IMR-90 (cell line): ENCODE data around the gene USP10. TPM values are rescaled to one million over a fixed set of nuclear protein-coding genes. Genes with fewer than 3 reads are reported as not detected.

ENCODE experiments used
- ATAC-seq: fragments of 200-7000 bp; cut with Tn5 transposase; 2 replicates; pipeline ENCODE4 v1.9.1; 2020; ENCODE audit warnings: low read depth, mild to moderate bottlenecking, moderate library complexity
- BruUV-seq: library from RNA; stranded (reverse); fragments of 400-500 nt; replicated peaks from 2 replicates; lab custom pipeline; 2021; lab: Mats Ljungman, UMichigan
- CTCF ChIA-PET: fragments of 300-600 bp; formaldehyde crosslinking; extraction: SDS; loops from one replicate; lab custom pipeline; 2021; ENCODE audit warnings: antibody characterized with exemption; lab: Yijun Ruan, JAX
- POLR2A ChIA-PET: fragments of 300-600 bp; sonication (Branson Sonifier 250); formaldehyde crosslinking; loops from one replicate; lab custom pipeline; 2022; ENCODE audit warnings: antibody characterized with exemption; ENCODE audit not compliant: unreplicated experiment; lab: Charles Lee
- DNase-seq: peaks from one replicate; pipeline ENCODE4 v3.0.0; 2013
- H2AFZ ChIP-seq: replicated peaks from 2 replicates; pipeline ENCODE3; 2013; ENCODE audit warnings: low read length, mild to moderate bottlenecking; ENCODE audit not compliant: poor library complexity
- H2AK5ac ChIP-seq: 2 replicates; pipeline ENCODE4 v1.6.1; 2013; ENCODE audit warnings: low read depth, low read length, inconsistent platforms
- H2AK9ac ChIP-seq: replicated peaks from 2 replicates; pipeline ENCODE3; 2013; ENCODE audit warnings: mild to moderate bottlenecking, low read depth, low read length, moderate library complexity; ENCODE audit not compliant: poor library complexity
- H2BK120ac ChIP-seq: 2 replicates; pipeline ENCODE4 v1.6.1; 2013; ENCODE audit warnings: low read depth, low read length, inconsistent platforms
- H2BK15ac ChIP-seq: 3 replicates; pipeline ENCODE4 v1.6.1; 2013; ENCODE audit warnings: low read depth, low read length, inconsistent platforms
- H2BK20ac ChIP-seq: 2 replicates; pipeline ENCODE4 v1.6.1; 2013; ENCODE audit warnings: low read depth, mild to moderate bottlenecking, inconsistent platforms, low read length, moderate library complexity
- H2BK5ac ChIP-seq: 2 replicates; pipeline ENCODE4 v1.6.1; 2013; ENCODE audit warnings: mild to moderate bottlenecking, low read depth, low read length, inconsistent platforms; ENCODE audit not compliant: poor library complexity, severe bottlenecking
- H3K14ac ChIP-seq: replicated peaks from 2 replicates; pipeline ENCODE4 v1.6.1; 2013; ENCODE audit warnings: low read depth, low read length, inconsistent platforms
- H3K18ac ChIP-seq: 2 replicates; pipeline ENCODE4 v1.6.1; 2013; ENCODE audit warnings: low read depth, low read length, control low read depth
- H3K23ac ChIP-seq: 2 replicates; pipeline ENCODE4 v1.6.1; 2013; ENCODE audit warnings: low read depth, low read length, inconsistent platforms
- H3K27ac ChIP-seq: 2 replicates; pipeline ENCODE4 v1.5.1; 2013; ENCODE audit warnings: mild to moderate bottlenecking, control low read depth, low read length; ENCODE audit not compliant: insufficient read depth
- H3K27me3 ChIP-seq: 2 replicates; pipeline ENCODE4 v1.6.1; 2013; ENCODE audit warnings: low read length; ENCODE audit not compliant: control insufficient read depth, insufficient read depth
- H3K36me3 ChIP-seq: 2 replicates; pipeline ENCODE4 v1.6.1; 2013; ENCODE audit warnings: low read length, mixed read lengths; ENCODE audit not compliant: control insufficient read depth, insufficient read depth
- H3K4ac ChIP-seq: 2 replicates; pipeline ENCODE4 v1.6.1; 2013; ENCODE audit warnings: low read depth, low read length, inconsistent platforms
- H3K4me1 ChIP-seq: 2 replicates; pipeline ENCODE4 v1.6.1; 2013; ENCODE audit warnings: low read length, mixed read lengths; ENCODE audit not compliant: control insufficient read depth, insufficient read depth
- H3K4me2 ChIP-seq: 2 replicates; pipeline ENCODE4 v1.6.1; 2013; ENCODE audit warnings: low read depth, mild to moderate bottlenecking, control low read depth, low read length, moderate library complexity
- H3K4me3 ChIP-seq: 2 replicates; pipeline ENCODE4 v1.5.1; 2013; ENCODE audit warnings: low read depth, mild to moderate bottlenecking, control low read depth, low read length, moderate library complexity; ENCODE audit not compliant: insufficient read depth
- H3K56ac ChIP-seq: 2 replicates; pipeline ENCODE4 v1.6.1; 2013; ENCODE audit warnings: low read length, inconsistent platforms; ENCODE audit not compliant: insufficient read depth; ENCODE audit errors: extremely low read depth
- H3K79me1 ChIP-seq, 2 experiments: 2 replicates each; pipeline ENCODE4 v1.6.1; 2013; ENCODE audit warnings: low read length in 2 of 2, inconsistent platforms in 1 of 2, low read depth in 1 of 2
- H3K9ac ChIP-seq: 2 replicates; pipeline ENCODE4 v1.6.1; 2013; ENCODE audit warnings: low read depth, low read length, control low read depth
- H3K9me1 ChIP-seq: 2 replicates; pipeline ENCODE4 v1.6.1; 2013; ENCODE audit warnings: low read length, inconsistent platforms; ENCODE audit not compliant: insufficient read depth
- H3K9me3 ChIP-seq: 2 replicates; pipeline ENCODE4 v1.6.1; 2013; ENCODE audit warnings: low read length; ENCODE audit not compliant: control insufficient read depth, insufficient read depth
- H4K20me1 ChIP-seq: 2 replicates; pipeline ENCODE4 v1.6.1; 2013; ENCODE audit warnings: low read length, inconsistent platforms; ENCODE audit not compliant: insufficient read depth
- H4K5ac ChIP-seq: 2 replicates; pipeline ENCODE4 v1.6.1; 2013; ENCODE audit warnings: mild to moderate bottlenecking, low read depth, low read length, control low read depth
- H4K8ac ChIP-seq, 2 experiments: 2 replicates each; pipeline ENCODE4 v1.6.1; 2013; ENCODE audit warnings: low read depth in 2 of 2, low read length in 2 of 2, control low read depth in 1 of 2, inconsistent platforms in 1 of 2
- H4K91ac ChIP-seq: 2 replicates; pipeline ENCODE4 v1.6.1; 2013; ENCODE audit warnings: low read depth, low read length, inconsistent platforms; ENCODE audit not compliant: insufficient read depth
- BHLHE40 ChIP-seq: fragments of 150-350 bp; IDR thresholded peaks from 2 replicates; pipeline ENCODE4 v1.6.1; 2016; ENCODE audit warnings: mild to moderate bottlenecking, low read depth, low read length
- CEBPB ChIP-seq: IDR thresholded peaks from 2 replicates; pipeline ENCODE4 v1.6.1; 2012; ENCODE audit warnings: low read depth, low read length, improper control_type of control experiment
- MAFK ChIP-seq: IDR thresholded peaks from 2 replicates; pipeline ENCODE4 v1.6.1; 2012; ENCODE audit warnings: low read depth, low read length, improper control_type of control experiment
- MXI1 ChIP-seq: IDR thresholded peaks from 2 replicates; pipeline ENCODE4 v1.6.1; 2012; ENCODE audit warnings: low read depth, mild to moderate bottlenecking, low read length, moderate library complexity, borderline replicate concordance
- NFE2L2 ChIP-seq: fragments of 150-350 bp; IDR thresholded peaks from 2 replicates; pipeline ENCODE4 v1.6.1; 2016; ENCODE audit warnings: low read depth, mild to moderate bottlenecking, low read length
- POLR2A ChIP-seq: IDR thresholded peaks from 2 replicates; pipeline ENCODE4 v1.6.1; 2012; ENCODE audit warnings: mild to moderate bottlenecking, low read depth, low read length
- SMC3 ChIP-seq: fragments of 150-350 bp; IDR thresholded peaks from 2 replicates; pipeline ENCODE4 v1.6.1; 2016; ENCODE audit warnings: low read depth, mild to moderate bottlenecking, antibody characterized with exemption, low read length, moderate library complexity
- WGBS, 2 experiments: methylation state at CpG; one replicate each; pipeline versions ENCODE4 v1.1.5 to v1.1.7; 2013; ENCODE audit warnings: missing lambda C conversion rate in 2 of 2; ENCODE audit not compliant: insufficient read length in 1 of 2; ENCODE audit errors: extremely low coverage in 2 of 2; 5-methylcytosine and 5-hydroxymethylcytosine counted together
- dilution Hi-C: fragments of 300-500 bp; cut with HindIII; formaldehyde crosslinking; loops from one replicate; pipeline ENCODE4 v1.14.3; 2018; ENCODE audit warnings: low sequenced_read_pairs; ENCODE audit not compliant: unreplicated experiment
- in situ Hi-C: fragments of 300-500 bp; cut with MboI; formaldehyde crosslinking; loops from 3 replicates; pipeline ENCODE4 v1.14.3; 2019; ENCODE audit warnings: low sequenced_read_pairs, inconsistent platforms, mixed read lengths
- intact Hi-C: fragments of 100-400 bp; cut with micrococcal nuclease; formaldehyde crosslinking; loops from 2 replicates; pipeline ENCODE4 v1.10.0; 2022
- polyA plus RNA-seq, 3 experiments: library from polyadenylated mRNA; depleted of rRNA; stranded (reverse); fragments of >200 nt; gene quantifications; 2 replicates each; pipeline ENCODE4 v1.2.3, GENCODE V29; 2012; ENCODE audit warnings: low replicate concordance in 1 of 3
- total RNA-seq: library from RNA; depleted of rRNA; stranded (reverse); fragments of >200 nt; gene quantifications from 2 replicates; pipeline ENCODE4 v1.2.3, GENCODE V29; 2012

Gene USP10
- total and polyA plus RNA-seq, 2 of the 4 experiments (the other 2 are of a cell fraction): 54.3 to 79.0 TPM

DNA sequence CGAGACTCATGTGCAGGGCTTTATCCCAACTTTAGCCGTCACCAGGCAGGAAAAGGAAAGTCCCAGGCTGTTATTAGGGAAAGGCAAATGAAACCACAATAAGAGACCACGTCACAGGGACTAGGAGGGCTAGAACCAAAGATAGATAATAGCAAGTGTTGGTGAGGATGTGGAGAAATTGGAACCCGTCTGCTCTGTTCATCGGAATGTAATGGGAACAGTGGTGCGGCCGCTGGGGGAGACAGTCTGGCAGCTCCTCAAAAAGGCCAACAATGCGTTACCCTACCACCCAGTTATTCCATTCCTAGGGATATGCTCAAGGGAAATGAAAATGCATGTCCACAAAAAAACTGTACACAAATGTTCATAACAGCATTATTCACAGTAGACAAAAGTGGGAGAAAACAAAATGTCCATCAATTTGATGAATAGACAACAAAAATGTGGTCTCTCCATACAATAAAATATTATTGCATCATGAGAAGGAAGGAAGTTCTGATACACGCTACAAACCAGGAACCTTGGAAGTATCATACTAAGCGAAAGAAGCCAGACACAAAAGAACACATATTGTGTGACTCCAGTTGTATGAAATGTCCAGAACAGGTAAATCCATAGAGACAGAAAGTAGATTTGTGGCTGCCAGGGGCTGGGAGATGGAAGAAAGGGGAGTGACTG lies 19.5 kb upstream of the USP10 start:
- Histone ChIP-seq H4K5ac (no peak overlapping the region), H2AK5ac (no peak overlapping the region), H4K20me1 (no peaks in the 10 kb centered on the region), H3K9ac (no peak overlapping the region), H3K23ac (no peak overlapping the region), H3K4me3 (no peak overlapping the region), H4K8ac (no peak overlapping the region), H3K14ac (no peak overlapping the region), H3K4ac (no peak overlapping the region), H3K27me3 (no peaks in the 10 kb centered on the region; the same call in 1 of the 2 replicates), H3K27ac (no peak overlapping the region), H2BK15ac (no peak overlapping the region), H2AK9ac (no peak overlapping the region), H2BK5ac (no peak overlapping the region), H3K56ac (no peak overlapping the region), H4K91ac (no peak overlapping the region), H3K9me3 (peaks cover 3% of the 10 kb centered on the region; the same call in 1 of the 2 replicates), H3K18ac (no peak overlapping the region), H2BK20ac (no peak overlapping the region), H3K9me1 (peaks cover 3% of the 10 kb centered on the region), H3K4me2 (no peak overlapping the region), H2AFZ (no peak overlapping the region), H3K4me1 (peaks cover 7% of the 10 kb centered on the region), H3K79me1 (no peaks in the 10 kb centered on the region), H3K36me3 (no peaks in the 10 kb centered on the region), H2BK120ac (no peak overlapping the region)
- TF ChIP-seq MXI1: no peak
- TF ChIP-seq POLR2A: no peak
- no peak for TF ChIP-seq MAFK
- no peak for TF ChIP-seq BHLHE40
- TF ChIP-seq CEBPB: no peak; the same call in 1 of the 2 replicates
- TF ChIP-seq SMC3: no peak
- no peak for TF ChIP-seq NFE2L2
- intact Hi-C loops: no loop called here
- no peak for ATAC-seq
- WGBS, 2 experiments: 83% methylated on average over 4 of the region's 10 CpGs; no CpG with 5 or more reads in 1 of the 2 experiments
- DNase-seq: no peak
- no TSS peak for BruUV-seq
- dilution Hi-C loops: no loop called here
- ChIA-PET CTCF (interaction anchor here (1.0 kb wide), 1 partner anchor 9 kb away, joined by 3 read pairs; no protein-coding TSS in a partner anchor), POLR2A (no interaction called here)
- in situ Hi-C loops: no loop called here
